Stimulated activated CD4-positive, alpha-beta T cell treated with anti-CD3 and anti-CD28 coated beads, Interleukin-1b, Interleukin-23, amount 100 ng/mL, for 1 hour (primary cell): Measurements from ENCODE around the gene DLX5.

Experiments
- DNase-seq, 2 donors: peaks; one replicate each; pipeline ENCODE4 v3.0.0-alpha.2; 2020; ENCODE audit warnings: low read depth in 2 of 2

The DLX5 gene

DNA sequence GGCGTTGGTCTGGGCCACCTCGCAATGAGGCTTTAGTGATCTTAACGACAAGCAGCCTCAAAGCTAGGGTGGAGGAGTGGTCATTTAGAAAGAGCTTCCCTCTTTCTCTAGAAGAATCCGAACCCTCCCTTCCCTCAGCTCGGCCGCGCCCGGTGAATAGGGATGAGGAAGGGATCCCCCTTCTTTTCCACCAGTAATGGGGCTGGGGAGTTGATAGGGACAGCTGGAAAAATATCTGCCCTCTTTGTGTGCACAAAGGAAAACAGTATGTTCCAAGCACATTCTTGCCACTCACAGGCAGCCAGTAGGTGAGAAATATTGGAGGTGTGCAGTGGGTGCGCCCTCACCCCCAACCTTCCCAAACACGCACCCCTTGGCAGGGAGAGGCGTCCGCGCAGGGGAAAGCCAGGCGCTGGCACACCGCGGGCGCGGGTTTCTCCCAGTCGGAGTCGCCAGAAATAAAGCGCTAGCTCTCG, 6.5 kb downstream of the DLX5 start:
- no peak for DNase-seq

DNA sequence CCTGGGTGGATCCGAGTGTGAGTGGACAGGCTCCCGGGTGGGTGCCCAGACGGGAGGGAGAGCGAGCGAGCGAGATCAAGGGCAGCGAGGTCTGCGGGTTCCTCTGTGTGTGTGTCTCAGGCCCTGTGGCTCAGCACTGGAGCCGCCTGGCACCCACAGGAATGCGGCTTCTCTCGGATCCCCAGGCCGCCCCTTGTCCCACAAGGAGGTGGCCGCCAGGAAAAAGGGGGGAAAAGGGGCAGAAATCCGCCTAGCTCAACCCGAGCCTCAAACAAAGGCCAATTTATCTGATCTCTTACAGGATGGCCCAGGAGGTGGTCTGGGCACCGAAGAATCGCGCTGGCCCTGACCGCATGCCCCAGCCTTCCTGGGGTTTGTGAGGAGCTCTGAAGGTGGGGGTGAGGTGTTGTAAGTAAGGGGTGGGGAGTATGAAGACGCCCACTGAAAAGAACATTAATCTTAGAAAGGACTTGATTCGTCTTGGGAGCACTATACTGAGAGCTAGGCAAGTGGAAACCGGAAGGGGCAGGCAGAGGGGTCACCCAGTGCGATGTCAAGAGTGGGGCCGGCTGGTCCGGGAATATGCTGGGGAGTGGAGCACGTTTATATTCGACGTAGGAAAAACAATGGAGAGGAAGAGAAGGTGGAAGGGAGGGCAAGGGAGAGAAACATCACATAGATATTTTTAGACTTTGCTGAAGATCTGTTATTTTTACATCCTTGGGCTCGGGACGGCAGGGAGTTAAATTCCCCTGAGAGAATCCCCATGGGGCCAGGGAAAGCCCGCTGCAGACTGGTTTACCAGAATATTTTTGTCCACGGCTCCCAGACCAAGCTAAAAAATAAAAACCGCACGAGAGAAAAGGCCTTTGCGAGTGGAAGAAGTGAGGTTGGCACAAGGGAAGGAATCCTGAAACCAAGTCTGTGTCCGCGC, 7.2 kb downstream of the DLX5 start:
- DNase-seq: no peak

DNA sequence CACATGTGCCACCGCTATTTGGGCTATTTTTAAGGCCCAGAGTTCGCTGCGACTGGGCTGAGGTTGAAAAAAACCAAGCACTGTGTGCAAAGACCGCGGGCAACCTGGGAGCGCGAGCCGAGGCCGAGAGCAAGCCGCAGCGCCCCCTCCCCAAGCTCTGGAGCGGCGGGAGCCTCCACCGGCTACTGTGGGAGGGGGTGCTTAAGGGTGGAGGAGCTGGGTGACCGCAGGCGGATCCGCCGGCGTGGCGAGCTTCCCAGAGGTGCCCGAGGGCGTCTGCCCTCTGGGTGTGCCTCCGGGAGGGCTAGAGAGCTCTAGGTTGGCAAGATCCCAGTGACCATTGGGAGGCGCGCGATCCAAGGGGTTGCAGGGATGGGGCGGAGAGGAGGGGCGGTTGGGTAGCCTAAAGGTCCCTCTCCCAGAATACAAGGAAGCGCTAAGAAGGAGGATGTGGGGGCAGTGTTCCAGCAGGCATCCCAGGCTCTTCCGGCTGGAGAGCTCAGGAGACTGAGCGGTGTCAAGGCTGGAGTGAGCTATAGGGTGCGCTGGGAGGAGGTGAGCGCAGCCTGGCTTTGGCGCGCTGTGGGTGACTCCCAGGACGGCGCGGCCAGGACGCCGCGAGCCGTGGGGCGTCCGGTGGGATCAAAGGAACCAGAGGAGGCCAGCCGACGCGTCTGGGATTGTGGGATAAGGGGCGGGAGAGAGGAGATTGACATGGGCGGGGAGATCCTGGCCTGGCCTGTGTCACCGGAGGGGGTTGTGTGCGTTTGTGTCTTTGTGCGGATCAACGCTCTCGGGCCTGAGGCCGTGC, 8.0 kb downstream of the DLX5 start:
- no peak for DNase-seq

DNA sequence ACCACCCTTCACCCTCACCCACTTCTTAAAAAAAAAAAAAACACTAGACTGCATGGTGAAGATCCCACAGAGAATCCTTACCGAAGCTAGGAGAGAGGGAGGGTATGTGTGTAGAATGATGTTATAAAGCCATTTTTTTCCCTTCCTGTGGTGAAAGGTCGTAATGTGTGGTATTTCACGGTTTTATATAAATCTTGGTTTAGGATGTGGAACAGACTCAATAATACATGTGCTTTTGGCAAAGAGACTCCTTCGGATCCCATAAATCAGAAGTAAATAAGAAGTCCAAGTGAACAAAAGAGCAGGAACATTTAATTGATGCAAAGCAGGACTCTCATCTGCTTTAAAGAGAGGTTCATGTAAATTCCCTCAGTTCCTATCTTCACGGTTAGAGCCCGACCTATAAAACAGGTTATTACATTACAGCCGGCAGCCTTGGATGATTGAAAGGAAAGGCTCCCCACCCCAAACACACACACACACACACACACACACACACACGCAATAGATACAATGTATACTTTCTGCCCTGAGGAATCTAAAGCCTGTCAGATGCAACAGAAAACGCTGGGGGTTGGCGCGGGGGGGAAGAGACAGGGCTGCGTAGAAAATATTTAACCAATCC, 8.8 kb downstream of the DLX5 start:
- DNase-seq: no peak

DNA sequence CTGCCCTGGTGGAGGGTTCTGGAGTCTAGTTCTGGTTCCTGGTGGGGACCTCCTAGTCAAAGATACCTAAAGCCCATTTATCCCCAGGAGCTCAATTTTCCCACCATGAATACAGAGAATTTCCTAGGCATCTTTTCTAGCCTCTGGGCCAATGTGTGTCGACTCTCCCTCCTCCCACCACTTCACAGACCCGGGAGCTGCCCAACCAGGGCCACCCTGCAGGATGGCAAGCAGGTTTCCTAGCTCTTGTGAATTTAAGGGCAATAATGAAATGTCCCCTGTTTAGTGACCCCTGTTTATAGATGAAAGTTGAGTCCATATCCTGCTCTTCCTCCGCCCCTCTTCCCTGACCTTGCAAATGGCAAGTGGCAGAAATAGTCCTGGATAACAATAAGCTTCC, 9.4 kb downstream of the DLX5 start:
- no peak for DNase-seq

DNA sequence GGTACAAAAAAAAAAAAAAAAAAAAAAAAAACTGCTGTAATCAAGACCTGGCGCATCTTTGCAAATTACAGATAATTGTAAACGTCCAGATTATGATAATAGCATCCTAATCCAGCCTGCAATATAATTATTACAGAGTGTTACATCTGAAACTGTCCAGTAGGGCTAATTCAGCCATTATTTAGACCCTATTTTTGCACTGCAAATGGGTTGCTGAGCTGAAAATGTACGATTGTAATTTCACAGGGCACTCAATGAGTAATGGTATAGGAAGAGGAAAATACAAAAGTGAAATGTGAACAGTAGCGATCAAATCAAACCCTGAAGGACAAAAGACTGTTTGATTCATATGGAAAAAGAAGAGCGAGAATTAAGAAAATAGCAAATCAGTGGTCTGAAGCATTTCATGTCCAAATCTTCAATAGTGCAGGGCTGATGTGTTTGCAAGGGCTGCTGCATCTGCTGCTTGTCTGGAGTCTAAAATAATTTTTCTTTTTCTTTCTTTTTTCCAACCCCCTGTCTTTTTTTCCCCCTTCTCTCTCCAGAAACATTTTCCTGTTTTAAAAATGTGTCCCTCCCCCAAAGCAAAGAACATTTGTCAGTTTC, 10.4 kb downstream of the DLX5 start:
- DNase-seq: no peak

DNA sequence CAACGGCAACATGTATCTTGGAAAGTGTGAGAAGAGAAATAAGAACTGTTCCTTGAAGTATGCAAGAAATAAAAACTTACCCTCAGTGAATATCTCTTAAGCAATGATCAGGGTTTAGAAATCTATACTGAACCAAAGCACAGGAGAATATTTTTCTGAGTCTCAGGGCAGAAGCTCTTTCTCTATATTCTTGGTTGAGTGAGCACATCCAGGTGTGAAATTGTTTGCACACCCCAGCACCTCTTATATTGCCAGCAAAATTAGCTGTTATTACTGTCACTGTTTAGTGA, 10.8 kb downstream of the DLX5 start:
- DNase-seq: no peak

DNA sequence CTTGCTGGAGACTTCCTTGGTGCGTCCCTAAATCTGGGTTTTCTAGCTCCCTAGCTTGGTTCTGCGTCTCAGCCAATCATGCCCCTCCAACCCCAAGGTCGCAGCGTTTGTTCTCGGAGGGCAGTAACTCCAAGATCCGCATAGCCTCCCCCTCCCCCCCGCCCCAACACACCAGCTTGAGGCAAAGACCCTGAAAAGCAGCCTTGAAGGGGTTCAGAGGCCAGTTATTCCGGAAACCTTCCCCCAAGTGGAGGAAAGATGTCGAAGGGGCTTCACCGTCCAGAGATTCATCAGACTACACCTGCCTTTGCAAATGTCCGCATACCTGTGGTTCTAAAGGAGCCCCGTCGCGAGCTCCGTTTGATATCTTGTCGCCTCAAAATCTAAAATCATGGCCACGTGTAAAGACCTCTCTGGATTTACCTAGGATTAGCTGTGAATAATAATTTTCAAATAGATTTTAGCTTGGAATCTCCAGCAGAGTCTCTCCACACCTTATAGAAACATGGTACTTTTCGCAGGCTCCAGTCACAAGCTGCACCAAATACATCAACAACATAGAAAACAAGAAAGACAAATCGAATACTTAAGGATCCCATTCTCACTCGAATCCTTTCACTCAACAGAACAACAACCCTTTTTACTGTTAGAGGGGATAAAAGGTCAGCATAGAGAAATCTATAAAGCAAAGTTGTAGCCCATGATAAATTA, 11.3 kb downstream of the DLX5 start:
- DNase-seq: no peak

DNA sequence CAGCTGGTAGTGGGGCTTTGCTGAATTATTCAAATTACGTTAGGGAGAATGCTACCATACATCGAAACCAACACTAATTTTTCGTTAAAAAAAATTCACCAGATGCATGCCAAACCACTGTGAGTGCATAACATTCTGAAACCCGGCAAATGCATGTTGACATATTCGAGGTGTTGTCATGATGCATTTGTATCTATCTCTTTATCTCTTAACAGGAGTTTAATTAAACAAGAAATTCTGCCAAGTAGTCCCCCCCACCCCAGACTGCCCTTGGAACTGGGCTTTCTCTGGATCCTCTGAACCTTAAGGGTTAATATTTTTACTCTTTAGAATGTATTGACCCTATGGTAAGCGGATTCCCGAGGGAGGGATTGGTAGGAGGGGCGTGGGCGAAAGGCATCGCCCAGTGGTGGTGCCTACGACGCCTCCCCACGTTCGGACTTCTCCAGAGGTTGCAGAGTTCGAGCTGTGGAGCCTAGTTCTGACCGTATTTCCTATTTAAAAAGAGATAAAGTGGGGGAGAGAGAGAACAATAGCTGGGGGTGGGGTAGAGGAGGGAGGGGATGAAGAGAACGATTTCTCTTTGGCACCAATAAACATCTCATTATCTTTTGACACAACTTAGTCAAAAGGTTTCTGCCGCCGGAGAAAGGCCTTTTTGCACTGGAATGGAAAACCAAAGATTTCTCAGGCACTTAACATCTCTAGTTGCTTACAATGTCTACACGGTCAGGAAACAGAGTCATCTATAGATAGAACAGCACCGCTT, 12.1 kb downstream of the DLX5 start:
- DNase-seq: no peak

DNA sequence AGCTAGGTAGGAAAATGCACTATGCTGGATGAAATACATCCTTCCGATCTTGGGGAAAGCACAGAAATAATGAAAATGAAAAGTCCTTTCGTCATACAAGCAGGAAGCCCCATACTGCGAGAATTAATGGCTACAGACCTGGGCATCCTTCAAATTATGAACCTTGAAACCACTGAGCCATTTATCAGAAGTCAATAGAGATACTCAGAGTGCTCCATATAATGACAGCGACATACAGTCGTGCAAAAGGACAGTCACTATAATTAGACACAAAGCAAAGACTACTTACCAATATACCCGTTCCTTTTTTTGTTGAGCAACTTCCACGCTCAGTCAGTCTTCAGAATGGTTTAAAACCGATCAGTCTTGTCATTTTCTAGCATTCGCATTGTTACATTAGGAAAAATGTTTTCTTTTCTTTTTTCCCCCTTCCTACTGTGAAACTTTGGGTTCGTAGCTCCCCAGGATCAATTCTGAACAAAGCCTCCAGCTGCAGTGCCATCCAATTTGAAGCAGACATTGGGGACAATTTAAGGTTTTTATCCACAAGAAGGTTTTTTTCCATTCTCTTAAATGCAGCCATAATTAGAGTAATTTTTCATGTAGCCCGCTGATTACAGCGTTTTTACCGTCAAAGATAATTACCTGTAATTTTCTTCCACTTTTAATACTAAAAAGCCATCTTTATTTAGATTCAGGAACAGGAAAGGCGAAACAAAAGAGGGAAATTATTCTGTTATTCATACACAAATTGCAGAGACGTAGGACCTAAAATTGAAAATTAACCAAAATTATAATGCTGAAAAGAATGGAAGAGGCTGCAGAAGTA, 12.9 kb downstream of the DLX5 start:
- DNase-seq: no peak

DNA sequence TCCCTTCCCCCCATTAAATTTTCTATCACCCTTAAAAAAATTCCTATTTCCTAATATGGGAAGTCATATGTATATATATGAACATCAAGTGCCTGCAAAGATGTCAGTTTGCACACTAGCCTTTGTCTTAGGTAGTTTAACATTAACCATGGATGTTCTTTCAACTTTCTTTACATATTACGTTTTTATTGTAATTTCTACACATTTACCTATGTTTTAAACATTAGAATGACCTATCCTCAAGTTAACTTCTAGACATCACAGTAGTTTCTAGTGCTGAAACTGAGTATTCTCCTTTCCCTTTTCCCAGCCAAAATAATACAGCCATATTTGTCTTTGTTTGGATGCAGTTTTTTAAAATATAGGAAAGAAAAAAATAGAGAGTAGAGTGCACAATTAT, 13.5 kb downstream of the DLX5 start:
- no peak for DNase-seq

DNA sequence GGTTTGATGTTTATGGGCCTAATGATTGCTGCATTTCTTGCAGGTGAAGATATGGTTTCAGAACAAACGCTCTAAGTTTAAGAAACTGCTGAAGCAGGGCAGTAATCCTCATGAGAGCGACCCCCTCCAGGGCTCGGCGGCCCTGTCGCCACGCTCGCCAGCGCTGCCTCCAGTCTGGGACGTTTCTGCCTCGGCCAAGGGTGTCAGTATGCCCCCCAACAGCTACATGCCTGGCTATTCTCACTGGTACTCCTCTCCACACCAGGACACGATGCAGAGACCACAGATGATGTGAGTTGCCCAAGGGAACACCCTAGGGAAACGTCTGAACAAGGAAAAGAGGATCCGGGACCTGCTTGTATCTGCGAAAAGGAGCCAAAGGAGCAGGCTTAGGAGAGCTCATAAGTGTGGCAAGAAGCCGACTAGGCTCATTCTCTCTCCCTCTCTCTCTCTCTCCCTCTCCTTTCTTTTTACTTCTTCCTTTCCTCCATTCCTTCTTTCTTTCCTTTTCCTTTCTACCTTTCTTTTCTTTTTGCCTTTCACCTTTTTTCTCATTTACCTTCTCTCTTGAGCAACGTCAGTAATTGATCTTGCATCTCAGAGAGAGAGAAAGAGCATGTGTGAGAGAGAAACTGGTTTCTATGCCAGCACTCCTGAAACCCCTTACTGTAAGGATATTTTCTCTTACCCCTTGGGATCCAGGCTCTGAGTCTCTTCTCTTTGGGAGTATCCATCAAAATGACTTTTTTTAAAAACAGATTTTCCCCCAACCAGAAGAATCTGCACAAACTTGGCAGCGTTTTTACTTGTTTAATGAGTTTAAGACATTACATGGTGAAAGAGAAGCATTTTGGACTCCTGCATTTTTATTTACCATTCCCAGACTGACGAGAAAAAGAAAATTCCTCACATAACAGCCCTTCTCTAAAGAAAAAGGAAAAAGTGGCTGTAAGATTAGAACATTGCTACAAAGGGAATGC, 14.6 kb downstream of the DLX5 start:
- no peak for DNase-seq

DNA sequence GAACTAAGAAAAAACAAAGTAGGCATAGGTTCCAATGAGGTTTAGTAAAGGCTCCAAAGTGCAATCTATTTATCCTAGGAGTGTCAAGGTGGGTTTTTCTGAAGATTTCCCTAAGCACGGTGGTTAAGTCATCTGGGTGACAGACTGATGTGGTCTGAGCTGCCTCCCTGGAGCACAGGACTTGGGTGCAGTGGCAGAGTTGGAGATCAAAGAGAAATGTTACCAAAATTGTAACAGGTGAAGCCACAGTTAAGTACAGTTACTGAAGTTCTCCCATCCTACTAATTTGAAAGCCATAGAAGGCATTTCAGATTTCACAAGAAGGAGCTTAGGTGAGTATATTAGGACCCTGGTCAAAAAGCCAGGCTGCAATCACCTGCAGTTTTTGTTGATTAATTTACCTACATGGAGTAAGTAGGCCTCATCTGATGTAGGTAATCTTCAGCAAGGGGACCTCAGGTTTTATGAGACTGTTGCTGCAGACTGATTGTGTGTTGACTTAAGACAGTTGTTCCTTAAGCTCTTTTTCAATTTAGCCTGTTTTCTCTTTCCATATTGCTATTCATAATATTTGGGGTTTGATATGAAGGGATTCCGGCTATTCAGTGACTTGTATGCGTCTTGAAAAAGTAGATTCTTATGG, 16.2 kb downstream of the DLX5 start:
- DNase-seq: no peak

DNA sequence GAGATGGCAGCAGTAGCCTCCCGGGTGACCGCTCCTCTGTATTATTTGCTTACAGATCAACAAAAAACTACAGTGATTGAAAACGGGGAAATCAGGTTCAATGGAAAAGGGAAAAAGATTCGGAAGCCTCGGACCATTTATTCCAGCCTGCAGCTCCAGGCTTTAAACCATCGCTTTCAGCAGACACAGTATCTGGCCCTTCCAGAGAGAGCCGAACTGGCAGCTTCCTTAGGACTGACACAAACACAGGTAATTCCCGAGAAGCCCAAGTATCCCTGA, 17.1 kb downstream of the DLX5 start:
- no peak for DNase-seq

DNA sequence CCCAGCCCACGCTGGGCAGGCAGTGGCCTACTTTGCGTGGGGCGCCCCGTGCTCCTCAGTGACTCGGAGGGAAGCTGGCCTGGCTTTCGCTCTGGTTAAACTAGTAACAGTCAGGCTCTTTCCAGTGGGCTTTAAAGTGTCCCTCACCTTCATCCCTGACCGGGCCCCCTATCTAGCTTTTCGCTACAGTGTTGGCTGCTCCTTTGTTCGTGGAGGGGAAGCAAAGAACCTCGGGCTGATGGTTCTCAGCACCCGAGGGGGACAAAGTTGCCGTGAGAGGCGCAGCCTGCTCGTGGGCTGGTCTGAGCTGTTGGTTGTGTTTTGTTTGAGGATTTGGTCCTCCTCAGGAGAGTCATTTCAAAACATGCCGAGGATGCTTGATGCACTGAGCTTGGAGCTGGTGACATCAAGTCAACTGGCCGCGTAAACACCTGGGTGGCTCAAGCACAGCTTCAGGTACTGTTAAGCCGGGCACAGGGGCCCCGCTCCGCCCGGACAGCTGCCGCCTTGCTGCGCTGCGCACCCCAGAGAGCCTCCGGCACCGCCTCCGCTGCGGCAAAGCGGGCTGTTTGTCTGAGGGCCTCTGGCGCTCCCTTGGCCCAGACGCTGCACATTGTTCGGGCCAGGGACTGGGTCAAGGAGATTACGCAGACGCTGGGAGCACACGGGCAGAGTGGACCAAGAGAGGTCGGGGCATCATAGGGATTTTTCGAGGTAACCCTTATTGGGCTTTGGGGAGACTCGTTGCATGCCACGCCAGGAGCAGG, 17.6 kb downstream of the DLX5 start:
- DNase-seq: no peak

DNA sequence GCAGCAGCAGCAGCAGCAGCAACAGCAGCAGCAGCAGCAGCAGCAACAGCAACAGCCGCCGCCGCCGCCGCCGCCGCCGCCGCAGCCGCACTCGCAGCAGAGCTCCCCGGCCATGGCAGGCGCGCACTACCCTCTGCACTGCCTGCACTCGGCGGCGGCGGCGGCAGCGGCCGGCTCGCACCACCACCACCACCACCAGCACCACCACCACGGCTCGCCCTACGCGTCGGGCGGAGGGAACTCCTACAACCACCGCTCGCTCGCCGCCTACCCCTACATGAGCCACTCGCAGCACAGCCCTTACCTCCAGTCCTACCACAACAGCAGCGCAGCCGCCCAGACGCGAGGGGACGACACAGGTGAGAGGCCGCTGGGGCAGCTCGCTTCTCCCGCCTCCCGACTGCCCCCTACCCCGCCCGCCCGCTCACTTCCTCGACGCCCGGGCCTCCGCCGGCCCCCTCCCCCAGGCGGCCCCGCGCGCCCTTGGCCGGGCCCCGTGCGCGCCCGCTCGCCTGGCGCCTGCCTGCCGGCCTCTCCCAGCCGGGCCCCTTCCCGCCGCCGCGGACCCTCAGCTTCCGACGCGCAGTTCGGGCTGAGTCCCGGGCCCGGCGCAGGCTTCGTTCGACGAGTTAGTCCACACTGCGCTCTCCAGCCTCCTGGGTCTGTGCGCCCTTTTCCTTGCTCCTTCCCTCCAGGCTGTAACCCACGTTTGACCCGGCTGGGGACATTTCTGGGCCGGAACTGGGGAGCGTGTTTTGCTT, 18.4 kb downstream of the DLX5 start:
- no peak for DNase-seq
